HG02571 (cell line): ENCODE measurements around the gene STXBP4.

Experiments
- ATAC-seq: cut with Tn5 transposase; IDR thresholded peaks from one replicate; pipeline ENCODE4 v1.9.1; 2021; ENCODE audit warnings: mild to moderate bottlenecking, moderate library complexity; ENCODE audit not compliant: unreplicated experiment

STXBP4 gene

DNA sequence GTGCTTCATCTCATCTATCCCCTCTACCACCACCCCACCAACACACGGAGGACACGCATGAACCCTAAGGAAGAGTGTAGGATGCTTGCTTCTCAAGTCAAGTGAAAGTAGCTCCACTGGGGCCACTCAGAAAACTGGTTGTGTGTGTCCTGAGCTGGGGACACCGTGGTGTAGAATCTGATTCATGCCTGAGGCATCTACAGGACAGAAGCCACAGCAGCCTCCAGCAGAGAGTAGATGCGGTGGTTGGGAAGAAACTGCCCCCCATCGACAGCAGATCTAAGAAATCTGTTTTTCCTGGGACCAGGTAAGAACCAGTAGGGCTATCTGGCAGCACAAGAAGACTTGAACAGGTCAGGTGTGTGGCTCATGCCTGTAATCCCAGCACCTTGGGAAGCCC is 244.3 kb downstream of the STXBP4 start:
- ATAC-seq = no peak

GRCh38 chr17:55215711-55216110 is 247.1 kb downstream of the STXBP4 start:
- ATAC-seq = no peak

GRCh38 chr17:55216888-55217287 is 248.3 kb downstream of the STXBP4 start:
- no peak for ATAC-seq

- ATAC-seq = no peak
Measured at GRCh38 chr17:55219459-55219858, 250.9 kb downstream of the STXBP4 start.

DNA sequence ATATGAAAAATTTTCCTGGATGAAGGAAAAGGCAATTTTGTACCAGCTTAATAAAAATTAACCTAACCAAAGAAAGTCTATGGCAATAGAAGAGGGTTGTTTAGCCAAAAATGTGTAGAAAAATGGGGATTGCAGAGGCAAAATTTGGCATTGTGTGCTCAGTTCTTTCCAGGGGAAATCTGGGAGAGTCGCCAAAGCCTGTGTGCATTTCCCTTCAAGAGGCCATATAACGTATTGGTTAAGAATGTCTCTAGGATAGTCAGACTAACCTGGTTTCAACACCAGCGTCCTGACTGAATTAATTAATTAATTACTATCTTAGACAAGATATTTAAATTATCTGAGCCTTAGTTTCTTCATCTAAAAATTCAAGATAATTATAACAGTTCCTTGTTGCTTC is 251.4 kb downstream of the STXBP4 start:
- ATAC-seq = no peak
